PC-9 (cell line): ENCODE measurements around the gene SLC36A3. TPM values are rescaled to one million over a fixed set of nuclear protein-coding genes. Genes with fewer than 3 reads are reported as not detected.
A peak's percentile ranks its signal among the peaks of the same experiment; 100 is the strongest.

Experiments
- BruUV-seq: library from RNA; stranded (reverse); fragments of 400-500 nt; replicated peaks from 2 replicates; lab custom pipeline; 2021; lab: Mats Ljungman, UMichigan
- CTCF ChIA-PET: fragments of 300-600 bp; sonication (Branson Sonifier 250); formaldehyde crosslinking; loops from one replicate; lab custom pipeline; 2022; ENCODE audit warnings: antibody characterized with exemption; lab: Charles Lee
- POLR2A ChIA-PET: fragments of 300-600 bp; sonication (Branson Sonifier 250); formaldehyde crosslinking; loops from one replicate; lab custom pipeline; 2022; ENCODE audit warnings: antibody characterized with exemption; ENCODE audit not compliant: unreplicated experiment; lab: Charles Lee
- DNase-seq, 2 experiments: peaks; one replicate each; pipeline versions ENCODE4 v3.0.0 to v3.0.0-alpha.2; 2015 to 2022; ENCODE audit warnings: mixed read lengths in 1 of 2
- H2AFZ ChIP-seq: fragments of 200-600 bp; sonication (generic); 2 replicates; pipeline ENCODE4 v1.8.1; 2017; ENCODE audit warnings: antibody characterized with exemption
- H3F3A ChIP-seq: fragments of 200-600 bp; sonication (generic); 2 replicates; pipeline ENCODE4 v1.8.1; 2017; ENCODE audit warnings: antibody characterized with exemption, mild to moderate bottlenecking, low read depth; ENCODE audit not compliant: insufficient read depth
- H3K27ac ChIP-seq: fragments of 200-600 bp; sonication (generic); 2 replicates; pipeline ENCODE4 v1.6.1; 2016; ENCODE audit warnings: mixed run types
- H3K27me3 ChIP-seq: fragments of 200-600 bp; sonication (generic); 2 replicates; pipeline ENCODE4 v1.6.1; 2016; ENCODE audit warnings: low read depth, mixed run types; ENCODE audit not compliant: insufficient read depth
- H3K36me3 ChIP-seq: fragments of 200-600 bp; sonication (generic); 2 replicates; pipeline ENCODE4 v1.6.1; 2016; ENCODE audit warnings: low read depth, mixed run types
- H3K4me1 ChIP-seq: fragments of 200-600 bp; sonication (generic); replicated peaks from 2 replicates; pipeline ENCODE4 v1.6.1; 2016; ENCODE audit warnings: mixed run types; ENCODE audit not compliant: insufficient read depth
- H3K4me2 ChIP-seq: fragments of 200-600 bp; sonication (generic); 2 replicates; pipeline ENCODE4 v1.6.1; 2017; ENCODE audit warnings: mixed run types
- H3K4me3 ChIP-seq: fragments of 200-600 bp; sonication (generic); 2 replicates; pipeline ENCODE4 v1.6.1; 2016; ENCODE audit warnings: mixed run types
- H3K79me2 ChIP-seq: fragments of 200-600 bp; sonication (generic); 2 replicates; pipeline ENCODE4 v1.6.1; 2017; ENCODE audit warnings: low read depth, mixed run types
- H3K9me2 ChIP-seq: fragments of 200-600 bp; sonication (generic); 2 replicates; pipeline ENCODE4 v1.8.1; 2017; ENCODE audit warnings: mild to moderate bottlenecking; ENCODE audit not compliant: insufficient read depth
- H3K9me3 ChIP-seq: fragments of 200-600 bp; sonication (generic); 2 replicates; pipeline ENCODE4 v1.8.1; 2016; ENCODE audit warnings: low read depth; ENCODE audit not compliant: insufficient read depth
- H4K20me1 ChIP-seq: fragments of 200-600 bp; sonication (generic); 2 replicates; pipeline ENCODE4 v1.8.1; 2017; ENCODE audit not compliant: insufficient read depth
- CTCF ChIP-seq: fragments of 200-600 bp; sonication (generic); conservative IDR thresholded peaks from 2 replicates; pipeline ENCODE4 v1.6.1; 2017; ENCODE audit warnings: mixed run types, antibody characterized with exemption, mild to moderate bottlenecking, moderate library complexity
- EZH2 ChIP-seq: fragments of 200-600 bp; sonication (generic); IDR thresholded peaks from 2 replicates; pipeline ENCODE4 v1.8.0; 2017; ENCODE audit warnings: antibody characterized with exemption, low read depth
- intact Hi-C: fragments of 100-400 bp; cut with micrococcal nuclease; formaldehyde crosslinking; loops from one replicate; pipeline ENCODE4 v1.10.0; 2022; ENCODE audit not compliant: unreplicated experiment
- total RNA-seq: library from RNA; stranded (reverse); gene quantifications from 2 replicates; pipeline ENCODE4 v1.2.3, GENCODE V29; 2021

Gene SLC36A3
- total RNA-seq, 1 experiment from 2014 or later = not detected

- H3K4me3 ChIP-seq = no peak overlapping the region
- no peak for DNase-seq
- intact Hi-C loops = no loop called here
- no TSS peak for BruUV-seq
- 0 out of 2 replicates have a peak, but pooled peaks cover 5% of the 10 kb centered on the region for H3K9me3 ChIP-seq
- peaks cover 32% of the 10 kb centered on the region for H3K4me1 ChIP-seq
- ChIA-PET CTCF (no interaction called here), POLR2A (no interaction called here)
- peaks cover 9% of the 10 kb centered on the region; the same call in 1 of the 2 replicates for H3K79me2 ChIP-seq
- H4K20me1 ChIP-seq = no peaks in the 10 kb centered on the region
- H3K27me3 ChIP-seq = no peaks in the 10 kb centered on the region
- TF ChIP-seq EZH2 = no peak
- H2AFZ ChIP-seq = no peak overlapping the region
- peaks cover 25% of the 10 kb centered on the region; the same call in 1 of the 2 replicates for H3F3A ChIP-seq
- no peak overlapping the region for H3K4me2 ChIP-seq
- no peaks in the 10 kb centered on the region; the same call in 1 of the 2 replicates for H3K36me3 ChIP-seq
- H3K27ac ChIP-seq = no peak overlapping the region
- no peaks in the 10 kb centered on the region for H3K9me2 ChIP-seq
These were observed 43.6 kb downstream of the SLC36A3 start for GRCh38 chr5:151259931-151260330.

GRCh38 chr5:151258816-151259215, 44.8 kb downstream of the SLC36A3 start:
- H3K9me2 ChIP-seq = no peaks in the 10 kb centered on the region
- no peak overlapping the region for H3K27ac ChIP-seq
- H3K4me2 ChIP-seq = no peak overlapping the region
- ChIA-PET CTCF (no interaction called here), POLR2A (no interaction called here)
- H3F3A ChIP-seq = peaks cover 17% of the 10 kb centered on the region; the same call in 1 of the 2 replicates
- peaks cover 23% of the 10 kb centered on the region for H3K4me1 ChIP-seq
- H3K79me2 ChIP-seq = peaks cover 9% of the 10 kb centered on the region; the same call in 1 of the 2 replicates
- no peaks in the 10 kb centered on the region; the same call in 1 of the 2 replicates for H3K36me3 ChIP-seq
- intact Hi-C loops = no loop called here
- TF ChIP-seq CTCF (no peak), EZH2 (no peak)
- H3K27me3 ChIP-seq = no peaks in the 10 kb centered on the region
- no peak overlapping the region for H2AFZ ChIP-seq
- H3K4me3 ChIP-seq = no peak overlapping the region
- H3K9me3 ChIP-seq = 0 out of 2 replicates have a peak, but pooled peaks cover 5% of the 10 kb centered on the region
- no peaks in the 10 kb centered on the region for H4K20me1 ChIP-seq
- no peak for DNase-seq
- BruUV-seq = no TSS peak

- POLR2A ChIA-PET = no interaction called here
- no peak overlapping the region for H3K4me3 ChIP-seq
- CTCF ChIA-PET = no interaction called here
These were observed 45.4 kb downstream of the SLC36A3 start for GRCh38 chr5:151258201-151258611.

More at GRCh38 chr5:151258201-151258611, 45.4 kb downstream of the SLC36A3 start:
- no peaks in the 10 kb centered on the region for H3K27me3 ChIP-seq
- peaks cover 9% of the 10 kb centered on the region; the same call in 1 of the 2 replicates for H3K79me2 ChIP-seq
- H3K36me3 ChIP-seq = no peaks in the 10 kb centered on the region; the same call in 1 of the 2 replicates
- H3K4me1 ChIP-seq = peaks cover 22% of the 10 kb centered on the region
- no peak for TF ChIP-seq EZH2
- TF ChIP-seq CTCF = no peak
- H3K9me2 ChIP-seq = no peaks in the 10 kb centered on the region
- H3F3A ChIP-seq = peaks cover 13% of the 10 kb centered on the region; the same call in 1 of the 2 replicates
- intact Hi-C loops = no loop called here
- H3K27ac ChIP-seq = peak overlapping the region; percentile 53
- no TSS peak for BruUV-seq
- H2AFZ ChIP-seq = no peak overlapping the region
- H3K9me3 ChIP-seq = 0 out of 2 replicates have a peak, but pooled peaks cover 5% of the 10 kb centered on the region
- H4K20me1 ChIP-seq = no peaks in the 10 kb centered on the region
- DNase-seq = no peak
- 0 out of 2 replicates have a peak overlapping the region, but pooled peaks have one; percentile 21 for H3K4me2 ChIP-seq
